ENCODE measurements around the gene PLEKHG3. TPM values are rescaled to one million over a fixed set of nuclear protein-coding genes. Genes with fewer than 3 reads are reported as not detected.
A peak's percentile ranks its signal among the peaks of the same experiment; 100 is the strongest.

PLEKHG3 gene
- total RNA-seq, 2 experiments from 2014 or later, result 20.1 to 22.6 TPM

DNA sequence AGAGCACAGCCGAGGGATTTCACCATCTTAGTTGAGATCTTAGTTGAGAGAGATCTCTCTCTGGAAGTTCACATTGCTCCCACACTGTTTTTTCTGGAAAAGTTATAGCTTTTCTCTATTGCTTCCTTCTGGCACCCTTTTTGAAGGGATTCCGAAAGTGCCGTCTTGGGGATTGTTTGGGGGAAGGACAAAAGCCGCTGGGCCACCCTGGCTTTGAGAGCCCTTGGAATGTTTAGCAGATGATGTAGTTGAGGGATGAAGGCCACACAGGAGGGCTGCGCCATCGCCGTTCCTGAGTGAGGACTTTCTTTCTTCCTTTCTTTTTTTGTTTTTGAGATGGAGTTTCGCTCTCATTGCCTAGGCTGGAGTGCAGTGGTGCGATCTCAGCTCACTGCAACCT is 17.7 kb downstream of the PLEKHG3 start:
- H3K27ac Mint-ChIP-seq, result peak overlapping the region; percentile 82
- H3K27me3 Mint-ChIP-seq, result no peaks in the 10 kb centered on the region
- H3K4me1 Mint-ChIP-seq (ENCODE audit: low read depth), result peaks cover 94% of the 10 kb centered on the region
- no peaks in the 10 kb centered on the region for H3K36me3 Mint-ChIP-seq
- H3K9me3 Mint-ChIP-seq, result no peaks in the 10 kb centered on the region
- CTCF ChIA-PET, result no interaction called here
- intact Hi-C loops (cut with micrococcal nuclease), result no loop called here
- POLR2A ChIA-PET, result interaction anchor here (0.8 kb wide), 1 partner anchor 14 kb away, joined by 3 read pairs; no protein-coding TSS in a partner anchor
- no peak for DNase-seq
- H3K4me3 Mint-ChIP-seq, result no peak overlapping the region

- intact Hi-C loops (cut with micrococcal nuclease), result loop anchor here (1.0 kb wide), 2 partner anchors 15 to 47 kb away; no protein-coding TSS in a partner anchor
- POLR2A ChIA-PET, result interaction anchor here (0.7 to 1.9 kb wide), 2 partner anchors 16 to 463 kb away, joined by 3 to 6 read pairs; no protein-coding TSS in a partner anchor
- peak overlapping the region; percentile 82 for H3K27ac Mint-ChIP-seq
- H3K36me3 Mint-ChIP-seq, result no peaks in the 10 kb centered on the region
- peaks cover 94% of the 10 kb centered on the region for H3K4me1 Mint-ChIP-seq (ENCODE audit: low read depth)
- DNase-seq, result peak; percentile 51
- H3K27me3 Mint-ChIP-seq, result no peaks in the 10 kb centered on the region
- H3K4me3 Mint-ChIP-seq, result no peak overlapping the region
- CTCF ChIA-PET, result no interaction called here
- no peaks in the 10 kb centered on the region for H3K9me3 Mint-ChIP-seq
These were observed 18.7 kb downstream of the PLEKHG3 start for GRCh38 chr14:64722842-64723447.

- H3K36me3 Mint-ChIP-seq, result no peaks in the 10 kb centered on the region
- intact Hi-C loops (cut with micrococcal nuclease), result loop anchor here (1.0 kb wide), 3 partner anchors 16 to 48 kb away; no protein-coding TSS in a partner anchor
- CTCF ChIA-PET, result interaction anchor here (0.6 to 1.7 kb wide), 2 partner anchors 52 to 87 kb away, joined by 3 to 10 read pairs; no protein-coding TSS in a partner anchor
- H3K9me3 Mint-ChIP-seq, result no peaks in the 10 kb centered on the region
- peaks cover 94% of the 10 kb centered on the region for H3K4me1 Mint-ChIP-seq (ENCODE audit: low read depth)
- POLR2A ChIA-PET, result interaction anchor here (1.4 to 1.9 kb wide), 2 partner anchors 17 to 32 kb away, joined by 4 to 6 read pairs; no protein-coding TSS in a partner anchor
- DNase-seq, result peak; percentile 70
- H3K27ac Mint-ChIP-seq, result peak overlapping the region; percentile 78
- no peaks in the 10 kb centered on the region for H3K27me3 Mint-ChIP-seq
- no peak overlapping the region for H3K4me3 Mint-ChIP-seq
These were observed 19.7 kb downstream of the PLEKHG3 start for GRCh38 chr14:64723691-64724577.

DNA sequence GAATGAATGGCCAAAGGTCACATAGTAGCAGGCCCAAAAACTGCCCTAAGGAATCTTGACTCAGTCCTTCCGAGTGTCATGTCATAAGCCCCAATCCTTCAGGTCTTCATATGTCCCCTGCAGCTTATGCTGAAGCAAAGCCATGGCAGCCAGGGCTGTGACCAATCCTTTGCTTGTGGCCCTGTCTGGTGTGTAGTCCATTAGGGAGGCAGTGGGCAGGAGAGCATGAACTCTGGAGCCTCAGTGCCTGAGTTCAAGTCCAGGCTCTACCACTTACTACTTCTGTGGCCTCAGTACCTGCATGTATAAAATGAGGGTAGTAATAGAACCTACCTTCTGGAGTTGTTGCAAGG is 20.3 kb downstream of the PLEKHG3 start:
- DNase-seq, result no peak
- POLR2A ChIA-PET, result interaction anchor here (1.4 to 1.9 kb wide), 2 partner anchors 17 to 31 kb away, joined by 4 to 6 read pairs; no protein-coding TSS in a partner anchor
- Mint-ChIP-seq H3K27ac (peak overlapping the region; percentile 78), H3K4me3 (no peak overlapping the region), H3K4me1 (ENCODE audit: low read depth) (peaks cover 96% of the 10 kb centered on the region), H3K36me3 (no peaks in the 10 kb centered on the region), H3K9me3 (no peaks in the 10 kb centered on the region), H3K27me3 (no peaks in the 10 kb centered on the region)
- CTCF ChIA-PET, result interaction anchor here (0.6 to 2.0 kb wide), 6 partner anchors 12 to 99 kb away, joined by 3 to 10 read pairs (median 3); no protein-coding TSS in a partner anchor
- intact Hi-C loops (cut with micrococcal nuclease), result loop anchor here (1.0 kb wide), 1 partner anchor 32 kb away; no protein-coding TSS in a partner anchor

DNA sequence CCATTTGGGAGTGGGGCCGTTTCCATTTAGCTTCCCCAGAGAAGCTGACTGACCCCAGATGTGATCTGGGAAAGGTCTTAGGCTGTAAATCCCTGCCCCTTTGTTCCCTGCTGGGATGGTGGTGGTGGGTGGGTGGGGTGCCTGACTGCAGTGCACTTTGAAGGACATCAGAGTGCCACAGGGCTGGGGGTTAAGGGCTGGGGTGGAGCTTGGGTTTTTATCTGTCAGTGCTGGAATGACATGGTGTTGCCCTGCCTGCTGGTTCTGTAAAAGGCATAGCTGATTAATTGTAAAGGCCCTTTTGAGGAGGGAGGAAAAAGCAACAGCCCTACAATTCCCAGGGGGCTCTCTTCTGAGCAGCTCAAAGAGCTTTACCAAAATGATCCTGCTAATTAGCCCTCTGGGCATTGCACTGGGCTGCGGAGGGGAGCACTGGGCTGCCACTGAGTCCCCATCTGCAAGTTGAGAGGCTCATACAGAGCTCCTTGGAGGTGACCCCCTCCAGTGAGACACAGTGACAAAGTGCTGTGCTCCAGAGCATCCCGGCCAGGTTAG is 21.1 kb downstream of the PLEKHG3 start:
- Mint-ChIP-seq H3K36me3 (no peaks in the 10 kb centered on the region), H3K9me3 (no peaks in the 10 kb centered on the region), H3K27ac (peak overlapping the region; percentile 78), H3K27me3 (no peaks in the 10 kb centered on the region), H3K4me3 (no peak overlapping the region), H3K4me1 (ENCODE audit: low read depth) (peaks cover 96% of the 10 kb centered on the region)
- intact Hi-C loops (cut with micrococcal nuclease), result no loop called here
- POLR2A ChIA-PET, result interaction anchor here (2.7 kb wide), 1 partner anchor 21 kb away, joined by 9 read pairs; the partner anchor contains the start of gene PLEKHG3
- CTCF ChIA-PET, result interaction anchor here (0.6 to 2.0 kb wide), 8 partner anchors 11 to 185 kb away, joined by 3 to 10 read pairs (median 3); partner anchors contain the start of gene HSPA2
- no peak for DNase-seq

DNA sequence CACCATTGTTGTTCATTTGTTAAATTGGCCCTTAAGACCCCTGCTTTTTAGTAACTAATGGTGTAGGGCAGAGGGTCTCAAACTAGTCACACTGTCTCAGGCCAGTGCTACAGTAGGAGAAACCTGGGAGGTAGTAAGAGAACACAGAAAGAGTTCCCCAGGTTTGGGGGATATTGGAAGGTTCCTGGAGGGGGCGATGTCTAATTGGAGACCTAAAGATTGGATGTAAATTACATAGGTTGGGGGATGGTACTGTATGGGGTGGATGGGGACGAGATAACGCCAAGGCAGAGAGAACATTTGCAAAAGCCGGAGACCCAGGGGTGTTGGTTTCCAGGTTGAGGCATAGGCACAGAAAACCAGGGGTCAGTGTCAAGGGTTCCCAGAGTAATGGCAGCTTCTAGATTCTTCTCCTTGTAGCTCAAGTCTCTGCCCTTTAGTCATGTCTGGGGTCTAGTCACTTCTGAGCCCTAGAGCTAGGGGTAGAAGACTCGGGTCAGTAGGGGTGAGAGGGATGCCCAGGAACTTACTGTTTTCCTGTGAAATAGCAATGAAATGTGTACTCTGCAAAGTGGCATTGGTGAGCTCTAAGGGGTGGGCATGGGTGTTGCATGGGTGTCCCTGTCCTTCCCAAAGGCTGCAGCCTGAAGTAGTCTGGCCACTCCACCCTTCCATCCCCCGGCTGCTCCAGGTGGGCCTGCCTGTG is 21.8 kb downstream of the PLEKHG3 start:
- intact Hi-C loops (cut with micrococcal nuclease), result no loop called here
- Mint-ChIP-seq H3K36me3 (no peaks in the 10 kb centered on the region), H3K4me1 (ENCODE audit: low read depth) (peaks cover 95% of the 10 kb centered on the region), H3K27me3 (no peaks in the 10 kb centered on the region), H3K27ac (peak overlapping the region; percentile 53), H3K9me3 (no peaks in the 10 kb centered on the region), H3K4me3 (no peak overlapping the region)
- POLR2A ChIA-PET, result interaction anchor here (1.1 to 2.7 kb wide), 2 partner anchors 18 to 21 kb away, joined by 6 to 9 read pairs; partner anchors contain the start of gene PLEKHG3
- DNase-seq, result no peak
- CTCF ChIA-PET, result interaction anchor here (0.8 to 2.0 kb wide), 9 partner anchors 10 to 186 kb away, joined by 3 to 10 read pairs (median 3); partner anchors contain the start of gene HSPA2

GRCh38 chr14:64726585-64726890 is 22.3 kb downstream of the PLEKHG3 start:
- ChIA-PET POLR2A (interaction anchor here (1.1 to 2.7 kb wide), 2 partner anchors 18 to 22 kb away, joined by 6 to 9 read pairs; partner anchors contain the start of gene PLEKHG3), CTCF (interaction anchor here (0.8 to 2.0 kb wide), 6 partner anchors 25 to 186 kb away, joined by 3 to 9 read pairs (median 4); partner anchors contain the start of gene HSPA2)
- Mint-ChIP-seq H3K9me3 (no peaks in the 10 kb centered on the region), H3K4me3 (no peak overlapping the region), H3K27me3 (no peaks in the 10 kb centered on the region), H3K4me1 (ENCODE audit: low read depth) (peaks cover 90% of the 10 kb centered on the region), H3K27ac (peak overlapping the region; percentile 53), H3K36me3 (no peaks in the 10 kb centered on the region)
- peak; percentile 84 for DNase-seq
- intact Hi-C loops (cut with micrococcal nuclease), result no loop called here

DNA sequence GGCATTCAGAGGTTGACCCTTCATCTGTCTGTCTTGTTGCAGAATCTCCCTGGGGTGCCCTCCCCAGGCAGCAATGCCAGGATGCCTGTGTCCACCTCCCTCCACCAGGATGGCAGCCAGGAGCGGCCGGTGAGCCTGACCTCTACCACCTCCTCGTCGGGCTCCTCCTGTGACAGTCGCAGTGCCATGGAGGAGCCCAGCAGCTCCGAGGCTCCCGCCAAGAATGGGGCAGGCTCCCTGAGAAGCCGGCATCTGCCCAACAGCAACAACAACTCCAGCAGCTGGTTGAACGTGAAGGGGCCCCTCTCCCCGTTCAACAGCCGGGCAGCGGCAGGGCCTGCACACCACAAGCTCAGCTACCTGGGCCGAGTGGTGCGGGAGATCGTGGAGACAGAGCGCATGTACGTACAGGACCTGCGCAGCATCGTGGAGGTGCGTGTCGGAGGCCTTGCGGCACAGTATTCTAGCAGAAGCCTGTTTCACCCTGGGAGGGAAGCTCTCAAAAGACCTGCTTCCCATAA is 23.4 kb downstream of the PLEKHG3 start:
- peaks cover 81% of the 10 kb centered on the region for H3K4me1 Mint-ChIP-seq (ENCODE audit: low read depth)
- no peaks in the 10 kb centered on the region for H3K27me3 Mint-ChIP-seq
- H3K36me3 Mint-ChIP-seq, result no peaks in the 10 kb centered on the region
- H3K9me3 Mint-ChIP-seq, result no peaks in the 10 kb centered on the region
- ChIA-PET CTCF (interaction anchor here (1.4 to 1.8 kb wide), 3 partner anchors 29 to 34 kb away, joined by 5 to 9 read pairs (median 6); no protein-coding TSS in a partner anchor), POLR2A (interaction anchor here (2.7 kb wide), 1 partner anchor 23 kb away, joined by 9 read pairs; the partner anchor contains the start of gene PLEKHG3)
- H3K27ac Mint-ChIP-seq, result no peak overlapping the region
- intact Hi-C loops (cut with micrococcal nuclease), result no loop called here
- DNase-seq, result no peak
- H3K4me3 Mint-ChIP-seq, result no peak overlapping the region

GRCh38 chr14:64728106-64728505 is 23.9 kb downstream of the PLEKHG3 start:
- Mint-ChIP-seq H3K4me1 (ENCODE audit: low read depth) (peaks cover 76% of the 10 kb centered on the region), H3K4me3 (no peak overlapping the region), H3K36me3 (no peaks in the 10 kb centered on the region), H3K27ac (peak overlapping the region; percentile 16), H3K27me3 (no peaks in the 10 kb centered on the region), H3K9me3 (no peaks in the 10 kb centered on the region)
- intact Hi-C loops (cut with micrococcal nuclease), result no loop called here
- CTCF ChIA-PET, result interaction anchor here (1.4 kb wide), 1 partner anchor 31 kb away, joined by 5 read pairs; no protein-coding TSS in a partner anchor
- DNase-seq, result no peak
- POLR2A ChIA-PET, result no interaction called here

- intact Hi-C loops (cut with micrococcal nuclease), result no loop called here
- Mint-ChIP-seq H3K4me1 (ENCODE audit: low read depth) (peaks cover 75% of the 10 kb centered on the region), H3K4me3 (no peak overlapping the region)
These were observed 24.6 kb downstream of the PLEKHG3 start for GRCh38 chr14:64728856-64729255.

More at GRCh38 chr14:64728856-64729255, 24.6 kb downstream of the PLEKHG3 start:
- H3K36me3 Mint-ChIP-seq, result no peaks in the 10 kb centered on the region
- H3K9me3 Mint-ChIP-seq, result no peaks in the 10 kb centered on the region
- H3K27ac Mint-ChIP-seq, result no peak overlapping the region
- DNase-seq, result no peak
- POLR2A ChIA-PET, result no interaction called here
- CTCF ChIA-PET, result interaction anchor here (1.4 kb wide), 1 partner anchor 30 kb away, joined by 5 read pairs; no protein-coding TSS in a partner anchor
- no peaks in the 10 kb centered on the region for H3K27me3 Mint-ChIP-seq
